Prostate gland (tissue), 2 donors: ENCODE data around the gene SPOCK1. TPM values are rescaled to one million over a fixed set of nuclear protein-coding genes. Genes with fewer than 3 reads are reported as not detected.

Experiments used
- DNase-seq: peaks from one replicate; pipeline ENCODE4 v3.0.0-alpha.2; 2019; ENCODE audit warnings: low spot score
- H3K27ac ChIP-seq, 2 donors: fragments of 200-600 bp; sonication (generic); 2 replicates each; pipeline ENCODE4 v1.5.1; 2017 to 2019
- H3K27me3 ChIP-seq: fragments of 200-600 bp; sonication (generic); replicated peaks from 2 replicates; pipeline ENCODE4 v1.5.1; 2019; ENCODE audit not compliant: insufficient read depth
- H3K36me3 ChIP-seq, 2 donors: fragments of 200-600 bp; sonication (generic); 1 replicate in 1 of 2; 2 replicates in 1 of 2; pipeline versions ENCODE4 v1.5.1 to v1.8.1; 2017 to 2019
- H3K4me1 ChIP-seq: fragments of 200-600 bp; sonication (generic); replicated peaks from 2 replicates; pipeline ENCODE4 v1.5.1; 2019
- H3K4me3 ChIP-seq, 2 donors: fragments of 200-600 bp; sonication (generic); 2 replicates each; pipeline ENCODE4 v1.5.1; 2017 to 2019
- H3K9me3 ChIP-seq: fragments of 200-600 bp; sonication (generic); 2 replicates; pipeline ENCODE4 v1.5.1; 2017
- CTCF ChIP-seq, 4 experiments: fragments of 200-600 bp in 2 of 4; fragments of 450-650 bp in 2 of 4; sonication (generic) in 2 of 4; IDR thresholded peaks; 1 replicate in 3 of 4; 2 replicates in 1 of 4; pipeline ENCODE4 v1.5.1; 2016 to 2019; ENCODE audit warnings: antibody characterized with exemption in 4 of 4, mild to moderate bottlenecking in 2 of 4, moderate library complexity in 2 of 4
- POLR2A ChIP-seq: fragments of 450-650 bp; IDR thresholded peaks from one replicate; pipeline ENCODE4 v1.6.1; 2016; ENCODE audit warnings: antibody characterized with exemption, mild to moderate bottlenecking
- POLR2AphosphoS5 ChIP-seq: sonication (generic); formaldehyde crosslinking; IDR thresholded peaks from one replicate; pipeline ENCODE4 v1.6.1; 2017; ENCODE audit warnings: antibody characterized with exemption
- WGBS: methylation state at CpG from one replicate; pipeline ENCODE4 v1.1.5; 2018; 5-methylcytosine and 5-hydroxymethylcytosine counted together
- intact Hi-C: fragments of 100-400 bp; cut with DNase I; formaldehyde crosslinking; loops from one replicate; pipeline ENCODE4 v1.14.2; 2022
- total RNA-seq, 2 donors: library from RNA; depleted of rRNA; stranded (reverse); fragments of >200 nt; gene quantifications; one replicate each; pipeline ENCODE4 v1.1.0, GENCODE V29; 2016

SPOCK1 gene
- total RNA-seq, 2 donors from 2014 or later: 89.4 to 92.9 TPM

- peak; percentile 49 for DNase-seq
- WGBS: 10% methylated on average over 3 of the region's 3 CpGs
- intact Hi-C loops: loop anchor here (1.0 kb wide), 1 partner anchor 179 kb away; the partner anchor contains the start of gene SPOCK1
- Histone ChIP-seq H3K27me3 (no peaks in the 10 kb centered on the region), H3K4me1 (peaks cover 3% of the 10 kb centered on the region), H3K9me3 (no peaks in the 10 kb centered on the region), H3K4me3 (no peak overlapping the region), H3K36me3 (no peaks in the 10 kb centered on the region), H3K27ac (no peak overlapping the region)
- TF ChIP-seq POLR2A: no peak
- peak; percentile 47 for TF ChIP-seq POLR2AphosphoS5
- TF ChIP-seq CTCF (IDR thresholded peaks at IDR 0.05): peak; percentile 67 to 88 (median 84)
Measured at GRCh38 chr5:137320056-137321045, 178.8 kb downstream of the SPOCK1 start.

- 86% methylated on average over 6 of the region's 6 CpGs for WGBS
- Histone ChIP-seq H3K9me3 (no peaks in the 10 kb centered on the region), H3K4me3 (no peak overlapping the region), H3K27ac (no peak overlapping the region), H3K27me3 (no peaks in the 10 kb centered on the region), H3K4me1 (peaks cover 3% of the 10 kb centered on the region), H3K36me3 (no peaks in the 10 kb centered on the region)
- intact Hi-C loops: loop anchor here (5.0 kb wide), 1 partner anchor 66 kb away; no protein-coding TSS in a partner anchor
- TF ChIP-seq POLR2A: no peak
- TF ChIP-seq POLR2AphosphoS5: no peak
- no peak for TF ChIP-seq CTCF (IDR thresholded peaks at IDR 0.05)
- no peak for DNase-seq
Measured at GRCh38 chr5:137318027-137318426, 181.1 kb downstream of the SPOCK1 start.

- Histone ChIP-seq H3K9me3 (no peaks in the 10 kb centered on the region), H3K4me1 (peaks cover 3% of the 10 kb centered on the region), H3K36me3 (no peaks in the 10 kb centered on the region), H3K27me3 (no peaks in the 10 kb centered on the region), H3K27ac (peak overlapping the region; percentile 28 to 73), H3K4me3 (no peak overlapping the region)
- WGBS: 45% methylated on average over 1 of the region's 1 CpG
- intact Hi-C loops: loop anchor here (5.0 kb wide), 1 partner anchor 64 kb away; no protein-coding TSS in a partner anchor
- no peak for DNase-seq
- TF ChIP-seq POLR2AphosphoS5: no peak
- no peak for TF ChIP-seq POLR2A
- no peak for TF ChIP-seq CTCF (IDR thresholded peaks at IDR 0.05)
Measured at GRCh38 chr5:137316346-137316736, 182.8 kb downstream of the SPOCK1 start.

- peak; percentile 73 for TF ChIP-seq POLR2AphosphoS5
- TF ChIP-seq CTCF (IDR thresholded peaks at IDR 0.05): no peak
- TF ChIP-seq POLR2A: no peak
- Histone ChIP-seq H3K9me3 (no peaks in the 10 kb centered on the region), H3K36me3 (no peaks in the 10 kb centered on the region), H3K4me1 (peaks cover 3% of the 10 kb centered on the region), H3K27me3 (no peaks in the 10 kb centered on the region), H3K4me3 (no peak overlapping the region), H3K27ac (peak overlapping the region; percentile 28 to 73)
- 39% methylated on average over 8 of the region's 8 CpGs for whole genome bisulfite sequencing
- DNase-seq: peak; percentile 57
- intact Hi-C loops: loop anchor here (5.0 kb wide), 1 partner anchor 63 kb away; no protein-coding TSS in a partner anchor
Measured at GRCh38 chr5:137315534-137316345, 183.4 kb downstream of the SPOCK1 start.
